GM21619 (cell line): ENCODE measurements around the gene DOK7.
"Not testable (repeated sequence)": the region's sequence is repeated elsewhere in the genome, so short reads cannot be mapped to it uniquely, and the experiment has no call there.

Experiments
- ATAC-seq: cut with Tn5 transposase; IDR thresholded peaks from one replicate; pipeline ENCODE4 v1.9.1; 2021; ENCODE audit not compliant: unreplicated experiment

The DOK7 gene

GRCh38 chr4:3442460-3442958, 20.6 kb upstream of the DOK7 start:
- ATAC-seq, result no peak

DNA sequence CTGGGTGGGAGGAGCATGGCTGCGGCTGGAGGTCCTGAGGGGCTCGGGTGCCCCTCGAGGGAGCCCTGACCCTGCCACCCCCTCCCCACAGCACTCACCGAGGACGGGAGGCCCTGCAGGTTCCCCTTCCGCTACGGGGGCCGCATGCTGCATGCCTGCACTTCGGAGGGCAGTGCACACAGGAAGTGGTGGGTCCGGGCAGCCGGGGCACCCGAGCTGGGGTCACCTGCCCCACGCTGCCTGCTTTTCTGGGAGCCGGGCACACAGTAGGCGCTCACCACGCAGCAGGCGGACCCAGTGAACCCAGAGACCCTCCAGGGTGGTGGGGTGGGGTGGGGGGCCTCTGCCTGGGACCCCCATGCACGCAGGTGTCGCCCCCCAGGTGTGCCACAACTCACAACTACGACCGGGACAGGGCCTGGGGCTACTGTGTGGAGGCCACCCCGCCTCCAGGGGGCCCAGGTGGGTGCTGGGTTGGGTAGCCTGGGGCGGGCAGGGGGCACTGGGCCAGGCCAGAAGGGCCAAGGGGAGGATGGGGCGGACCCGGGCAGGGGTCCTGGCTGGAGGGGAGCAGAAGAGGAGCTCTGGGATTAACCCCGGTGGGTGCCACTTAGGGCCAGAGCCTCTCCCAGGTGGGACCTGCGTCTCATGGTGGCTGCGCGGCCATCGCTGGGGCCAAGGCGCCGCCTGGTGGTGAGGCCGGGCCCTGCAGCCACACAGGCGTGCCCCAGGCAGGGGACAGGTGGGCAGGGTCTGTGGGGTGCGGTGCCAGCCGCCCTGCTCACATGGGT, 20.0 kb upstream of the DOK7 start:
- ATAC-seq, result no peak

GRCh38 chr4:3443750-3444309, 19.3 kb upstream of the DOK7 start:
- ATAC-seq, result no peak

DNA sequence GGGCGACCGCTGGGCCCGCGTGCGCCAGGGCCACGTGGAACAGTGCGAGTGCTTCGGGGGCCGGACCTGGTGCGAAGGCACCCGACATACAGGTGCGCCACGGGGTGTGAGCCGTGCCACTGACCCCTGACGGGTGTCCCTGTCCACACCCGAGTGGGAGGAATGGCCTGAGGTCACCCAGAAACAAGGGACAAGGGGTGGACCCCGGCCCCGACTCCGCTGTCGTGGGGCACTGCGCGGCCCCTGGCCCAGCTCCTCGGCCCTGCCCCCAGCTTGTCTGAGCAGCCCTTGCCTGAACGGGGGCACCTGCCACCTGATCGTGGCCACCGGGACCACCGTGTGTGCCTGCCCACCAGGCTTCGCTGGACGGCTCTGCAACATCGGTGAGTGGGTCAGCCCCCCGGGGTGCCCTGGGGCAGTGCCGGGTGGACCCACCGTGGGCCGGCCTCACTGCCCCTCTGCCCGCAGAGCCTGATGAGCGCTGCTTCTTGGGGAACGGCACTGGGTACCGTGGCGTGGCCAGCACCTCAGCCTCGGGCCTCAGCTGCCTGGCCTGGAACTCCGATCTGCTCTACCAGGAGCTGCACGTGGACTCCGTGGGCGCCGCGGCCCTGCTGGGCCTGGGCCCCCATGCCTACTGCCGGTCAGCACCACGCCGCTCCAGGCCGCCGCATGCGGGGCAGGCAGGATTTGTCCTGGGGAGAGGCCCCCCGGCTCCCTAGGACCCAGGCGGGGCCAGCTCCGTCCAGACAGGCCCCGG, 18.6 kb upstream of the DOK7 start:
- ATAC-seq, result no peak

- ATAC-seq, result no peak
These were observed 17.8 kb upstream of the DOK7 start for GRCh38 chr4:3445111-3445820.

- ATAC-seq, result no peak
These were observed 17.1 kb upstream of the DOK7 start for GRCh38 chr4:3445829-3446545.

DNA sequence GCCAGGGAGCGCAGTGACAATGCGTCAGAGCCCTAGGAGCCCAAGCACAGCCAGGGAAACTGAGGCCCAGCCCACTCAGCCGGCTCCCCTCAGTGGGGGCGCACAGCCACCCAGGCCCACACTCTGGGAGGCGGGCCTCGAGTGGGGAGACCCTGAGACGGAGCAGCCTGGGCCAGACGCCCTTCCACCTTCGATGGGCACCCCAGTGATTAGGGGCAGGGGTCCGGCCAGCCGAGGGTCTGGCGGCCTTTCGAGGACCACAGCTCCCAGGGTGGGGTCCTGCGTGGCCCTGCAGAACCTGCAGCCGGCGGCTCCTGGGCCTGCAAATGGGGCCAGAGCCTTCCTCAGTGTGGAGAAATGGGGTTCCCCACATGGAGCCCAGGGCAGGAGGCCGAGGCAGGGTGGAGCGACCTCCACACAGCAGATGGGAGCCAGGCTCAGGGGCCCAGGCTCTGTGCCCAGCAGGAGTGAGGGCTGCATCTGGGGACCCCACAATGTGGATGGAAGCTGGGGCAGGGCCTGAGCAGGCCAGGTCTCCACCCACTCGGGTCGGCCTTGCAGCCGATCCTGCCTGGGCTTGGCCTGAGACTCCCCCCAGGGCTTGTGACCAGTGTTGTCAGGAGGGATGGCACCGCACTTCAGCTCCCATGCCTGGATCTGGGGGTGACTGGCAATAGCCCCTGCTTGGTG, 16.3 kb upstream of the DOK7 start:
- no peak for ATAC-seq

DNA sequence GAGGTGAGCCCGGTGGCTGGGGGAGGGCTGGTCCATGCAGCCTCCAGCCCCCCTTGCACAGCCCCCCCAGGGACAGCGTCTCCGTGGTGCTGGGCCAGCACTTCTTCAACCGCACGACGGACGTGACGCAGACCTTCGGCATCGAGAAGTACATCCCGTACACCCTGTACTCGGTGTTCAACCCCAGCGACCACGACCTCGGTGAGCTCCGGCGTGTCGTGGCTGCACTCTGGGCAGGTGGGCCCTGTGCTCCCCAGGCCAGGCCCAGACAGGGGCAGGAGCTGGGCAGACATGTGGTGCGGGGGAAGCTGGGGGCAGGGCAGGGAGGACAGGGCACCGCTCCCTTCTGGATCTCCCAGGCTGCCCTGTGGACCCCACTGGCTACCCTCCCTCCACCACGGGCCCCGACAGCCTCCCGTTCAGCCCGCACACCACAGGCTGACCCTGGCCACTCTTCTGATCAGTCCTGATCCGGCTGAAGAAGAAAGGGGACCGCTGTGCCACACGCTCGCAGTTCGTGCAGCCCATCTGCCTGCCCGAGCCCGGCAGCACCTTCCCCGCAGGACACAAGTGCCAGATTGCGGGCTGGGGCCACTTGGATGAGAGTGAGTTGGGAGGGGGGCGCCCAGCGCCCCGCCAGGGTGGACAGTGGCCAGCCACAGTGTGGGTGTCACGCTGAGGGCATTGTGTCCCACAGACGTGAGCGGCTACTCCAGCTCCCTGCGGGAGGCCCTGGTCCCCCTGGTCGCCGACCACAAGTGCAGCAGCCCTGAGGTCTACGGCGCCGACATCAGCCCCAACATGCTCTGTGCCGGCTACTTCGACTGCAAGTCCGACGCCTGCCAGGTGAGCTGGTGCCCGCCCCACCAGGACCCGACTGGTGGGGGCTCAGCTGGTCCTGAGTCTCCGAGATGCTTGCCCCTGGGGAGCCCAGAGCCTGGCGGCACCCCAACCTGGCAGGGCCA, 15.4 kb upstream of the DOK7 start:
- no peak for ATAC-seq

- ATAC-seq, result no peak
These were observed 14.0 kb upstream of the DOK7 start for GRCh38 chr4:3449047-3449573.

- no peak for ATAC-seq
These were observed 13.3 kb upstream of the DOK7 start for GRCh38 chr4:3449574-3450534.

DNA sequence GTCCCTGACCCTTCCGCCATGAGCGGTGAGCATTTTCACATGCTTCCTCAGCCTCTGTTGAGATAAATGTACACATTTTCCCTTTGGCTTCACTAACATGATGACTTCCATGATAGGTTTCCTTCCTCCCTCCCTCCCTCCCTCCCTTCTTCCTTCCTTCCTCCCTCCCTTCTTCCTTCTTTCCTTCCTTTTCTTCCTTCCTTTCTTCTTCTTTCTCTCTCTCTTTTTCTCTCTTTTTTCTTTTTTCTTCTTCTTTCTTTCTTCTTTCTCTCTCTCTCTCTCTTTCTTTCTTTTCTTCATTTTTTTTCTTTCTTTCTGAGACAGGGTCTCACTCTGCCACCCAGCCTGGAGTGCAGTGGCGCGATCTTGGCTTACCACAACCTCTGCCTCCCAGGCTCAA, 12.5 kb upstream of the DOK7 start:
- ATAC-seq, result no peak

- no peak for ATAC-seq
These were observed 11.2 kb upstream of the DOK7 start for GRCh38 chr4:3451956-3452355.

- no peak for ATAC-seq
These were observed 10.7 kb upstream of the DOK7 start for GRCh38 chr4:3452376-3452775.

DNA sequence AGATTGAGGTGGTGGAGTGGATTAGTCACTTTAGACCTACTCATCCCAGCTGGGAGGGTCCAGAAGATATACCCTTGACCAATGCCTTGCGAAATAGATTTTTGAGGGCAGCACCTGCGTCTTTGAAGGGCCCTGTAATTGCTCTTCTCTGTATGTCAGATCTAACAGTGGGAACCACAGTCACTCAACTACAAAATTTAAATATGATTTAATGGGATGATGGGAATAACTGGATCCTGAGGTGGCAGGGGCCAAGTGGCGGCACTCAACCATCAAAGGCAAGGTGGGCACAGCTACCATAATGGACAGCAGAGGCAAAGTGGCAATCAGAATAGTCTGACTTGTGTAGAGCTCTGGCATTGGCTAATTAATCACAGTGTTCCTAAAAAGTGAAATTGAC, 7.5 kb upstream of the DOK7 start:
- not testable (repeated sequence) for ATAC-seq

GRCh38 chr4:3458371-3458770, 4.7 kb upstream of the DOK7 start:
- ATAC-seq, result no peak

- ATAC-seq, result not testable (repeated sequence)
These were observed 4.0 kb upstream of the DOK7 start for GRCh38 chr4:3459156-3459555.

DNA sequence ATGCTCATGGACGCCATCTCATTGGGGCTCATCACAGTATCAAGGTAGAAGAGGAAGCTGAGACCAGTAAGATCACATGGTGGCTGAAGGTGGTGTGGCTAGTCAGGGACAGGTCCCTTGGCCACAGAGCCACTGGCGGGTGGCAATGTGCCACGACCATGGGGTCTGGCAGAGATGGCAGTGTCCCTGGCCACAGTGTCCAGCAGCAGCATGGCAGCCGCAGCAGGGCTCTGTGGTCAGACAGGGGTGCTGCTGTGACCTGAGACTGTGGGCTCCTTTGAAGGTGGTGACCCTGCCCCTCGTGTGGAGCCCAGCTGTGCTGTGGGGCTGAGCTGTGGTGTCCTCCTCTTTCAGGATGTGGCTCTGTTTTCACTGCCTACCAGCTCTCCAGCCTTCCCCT, 2.2 kb upstream of the DOK7 start:
- ATAC-seq, result no peak
